ENCODE measurements around the gene PTPRD.

The PTPRD gene

GRCh38 chr9:8876303-8876702 is 1736.5 kb downstream of the PTPRD start:
- no peaks in the 10 kb centered on the region for H3K27me3 ChIP-seq (ENCODE audit: insufficient read depth, low read length, poor library complexity, severe bottlenecking)
- no peak overlapping the region for H3K9ac ChIP-seq (ENCODE audit: low read depth, low read length, poor library complexity, severe bottlenecking)
- H4K20me1 ChIP-seq (ENCODE audit: insufficient read depth, low read length, poor library complexity, severe bottlenecking) = no peaks in the 10 kb centered on the region
- no peak overlapping the region for H2AFZ ChIP-seq (ENCODE audit: low read length)
- H3K4me2 ChIP-seq (ENCODE audit: low read depth, low read length, poor library complexity, severe bottlenecking) = no peak overlapping the region
- no peaks in the 10 kb centered on the region for H3K9me2 ChIP-seq (replicated peaks; ENCODE audit: low read depth, low read length)
- TF ChIP-seq CTCF (conservative IDR thresholded peaks at IDR 0.05; ENCODE audit: low read length) (no peak), EZH2phosphoT487 (IDR thresholded peaks at IDR 0.05; ENCODE audit: borderline replicate concordance) (no peak)
- H3K4me1 ChIP-seq (ENCODE audit: insufficient read depth, low read length, poor library complexity, severe bottlenecking) = peaks cover 7% of the 10 kb centered on the region
- no peaks in the 10 kb centered on the region for H3F3A ChIP-seq (ENCODE audit: low read depth)
- no peak overlapping the region for H3K4me3 ChIP-seq (ENCODE audit: low read length, poor library complexity, severe bottlenecking)
- H3K79me2 ChIP-seq (ENCODE audit: insufficient read depth, low read length) = no peaks in the 10 kb centered on the region
- H3K9me3 ChIP-seq (ENCODE audit: insufficient read depth, low read depth, low read length) = no peaks in the 10 kb centered on the region
- no peaks in the 10 kb centered on the region for H3K36me3 ChIP-seq (ENCODE audit: insufficient read depth, low read length)

- no peak for TF ChIP-seq CTCF (conservative IDR thresholded peaks at IDR 0.05; ENCODE audit: low read length)
- no peak for TF ChIP-seq EZH2phosphoT487 (IDR thresholded peaks at IDR 0.05; ENCODE audit: borderline replicate concordance)
- H3K4me2 ChIP-seq (ENCODE audit: low read depth, low read length, poor library complexity, severe bottlenecking) = no peak overlapping the region
- no peaks in the 10 kb centered on the region for H3K27me3 ChIP-seq (ENCODE audit: insufficient read depth, low read length, poor library complexity, severe bottlenecking)
- H3K4me3 ChIP-seq (ENCODE audit: low read length, poor library complexity, severe bottlenecking) = no peak overlapping the region
- H3K9me3 ChIP-seq (ENCODE audit: insufficient read depth, low read depth, low read length) = no peaks in the 10 kb centered on the region
- H3F3A ChIP-seq (ENCODE audit: low read depth) = no peaks in the 10 kb centered on the region
- H3K79me2 ChIP-seq (ENCODE audit: insufficient read depth, low read length) = no peaks in the 10 kb centered on the region
- H3K4me1 ChIP-seq (ENCODE audit: insufficient read depth, low read length, poor library complexity, severe bottlenecking) = peaks cover 7% of the 10 kb centered on the region
- no peak overlapping the region for H2AFZ ChIP-seq (ENCODE audit: low read length)
- H4K20me1 ChIP-seq (ENCODE audit: insufficient read depth, low read length, poor library complexity, severe bottlenecking) = no peaks in the 10 kb centered on the region
- no peaks in the 10 kb centered on the region for H3K9me2 ChIP-seq (replicated peaks; ENCODE audit: low read depth, low read length)
- no peak overlapping the region for H3K9ac ChIP-seq (ENCODE audit: low read depth, low read length, poor library complexity, severe bottlenecking)
- H3K36me3 ChIP-seq (ENCODE audit: insufficient read depth, low read length) = no peaks in the 10 kb centered on the region
Observed at GRCh38 chr9:8874482-8874881, 1738.3 kb downstream of the PTPRD start.

- Histone ChIP-seq H3K36me3 (ENCODE audit: insufficient read depth, low read length) (no peaks in the 10 kb centered on the region), H3K9ac (ENCODE audit: low read depth, low read length, poor library complexity, severe bottlenecking) (no peak overlapping the region), H3K9me3 (ENCODE audit: insufficient read depth, low read depth, low read length) (no peaks in the 10 kb centered on the region), H4K20me1 (ENCODE audit: insufficient read depth, low read length, poor library complexity, severe bottlenecking) (no peaks in the 10 kb centered on the region), H3K4me3 (ENCODE audit: low read length, poor library complexity, severe bottlenecking) (no peak overlapping the region), H3K9me2 (replicated peaks; ENCODE audit: low read depth, low read length) (no peaks in the 10 kb centered on the region), H3K4me2 (ENCODE audit: low read depth, low read length, poor library complexity, severe bottlenecking) (no peak overlapping the region), H3K27me3 (ENCODE audit: insufficient read depth, low read length, poor library complexity, severe bottlenecking) (no peaks in the 10 kb centered on the region), H3F3A (ENCODE audit: low read depth) (no peaks in the 10 kb centered on the region), H3K4me1 (ENCODE audit: insufficient read depth, low read length, poor library complexity, severe bottlenecking) (peaks cover 7% of the 10 kb centered on the region), H2AFZ (ENCODE audit: low read length) (no peak overlapping the region), H3K79me2 (ENCODE audit: insufficient read depth, low read length) (no peaks in the 10 kb centered on the region)
- no peak for TF ChIP-seq EZH2phosphoT487 (IDR thresholded peaks at IDR 0.05; ENCODE audit: borderline replicate concordance)
Observed at GRCh38 chr9:8872802-8873201, 1740.0 kb downstream of the PTPRD start.

- no peak overlapping the region for H3K4me3 ChIP-seq (ENCODE audit: low read length, poor library complexity, severe bottlenecking)
- TF ChIP-seq EZH2phosphoT487 (IDR thresholded peaks at IDR 0.05; ENCODE audit: borderline replicate concordance) (no peak), CTCF (conservative IDR thresholded peaks at IDR 0.05; ENCODE audit: low read length) (no peak)
- H3K27me3 ChIP-seq (ENCODE audit: insufficient read depth, low read length, poor library complexity, severe bottlenecking) = no peaks in the 10 kb centered on the region
- no peak overlapping the region for H3K9ac ChIP-seq (ENCODE audit: low read depth, low read length, poor library complexity, severe bottlenecking)
- H3K4me1 ChIP-seq (ENCODE audit: insufficient read depth, low read length, poor library complexity, severe bottlenecking) = peaks cover 7% of the 10 kb centered on the region
- no peaks in the 10 kb centered on the region for H3K79me2 ChIP-seq (ENCODE audit: insufficient read depth, low read length)
- H3K36me3 ChIP-seq (ENCODE audit: insufficient read depth, low read length) = no peaks in the 10 kb centered on the region
- H3F3A ChIP-seq (ENCODE audit: low read depth) = no peaks in the 10 kb centered on the region
- H2AFZ ChIP-seq (ENCODE audit: low read length) = 0 out of 2 replicates have a peak overlapping the region, but pooled peaks have one; percentile 23
- no peaks in the 10 kb centered on the region for H3K9me2 ChIP-seq (replicated peaks; ENCODE audit: low read depth, low read length)
- H4K20me1 ChIP-seq (ENCODE audit: insufficient read depth, low read length, poor library complexity, severe bottlenecking) = no peaks in the 10 kb centered on the region
- H3K4me2 ChIP-seq (ENCODE audit: low read depth, low read length, poor library complexity, severe bottlenecking) = no peak overlapping the region
- H3K9me3 ChIP-seq (ENCODE audit: insufficient read depth, low read depth, low read length) = no peaks in the 10 kb centered on the region
Observed at GRCh38 chr9:8871796-8872445, 1740.9 kb downstream of the PTPRD start.

All from Loucy (cell line).